Measurements from ENCODE around the gene TRIM54. TPM values are rescaled to one million over a fixed set of nuclear protein-coding genes. Genes with fewer than 3 reads are reported as not detected.

The TRIM54 gene
- total and polyA plus RNA-seq, 2 donors (not counting 3 experiments of a cell fraction or from before 2014, with no cell fraction given) = 0.51 to 1.7 TPM

GRCh38 chr2:27261926-27262298 lies 20.3 kb upstream of the TRIM54 start:
- BruUV-seq (replicated peaks) = no TSS peak
- no peaks in the 10 kb centered on the region for H3K9me1 ChIP-seq (replicated peaks; ENCODE audit: control insufficient read depth, extremely low read depth, insufficient read depth, low read length)
- CTCF ChIA-PET = interaction anchor here (1.2 to 6.9 kb wide), 6 partner anchors 12 to 41 kb away, joined by 4 to 143 read pairs (median 15); partner anchors contain the start of gene TRIM54
- H3K27me3 ChIP-seq (ENCODE audit: control insufficient read depth in 2 of 2, insufficient read depth in 2 of 2, low read length in 2 of 2) = peaks cover 15 to 38% of the 10 kb centered on the region in 2 experiments
- POLR2A ChIA-PET = no interaction called here
- H3K4me1 ChIP-seq (ENCODE audit: control insufficient read depth, extremely low read depth, insufficient read depth, low read length) = peaks cover 22% of the 10 kb centered on the region
- intact Hi-C loops (cut with micrococcal nuclease) = no loop called here
- H3K79me2 ChIP-seq (ENCODE audit: control insufficient read depth, insufficient read depth, low read length) = no peaks in the 10 kb centered on the region
- H4K20me1 ChIP-seq (replicated peaks; ENCODE audit: control insufficient read depth, extremely low read depth, insufficient read depth, low read length) = no peaks in the 10 kb centered on the region
- H3K4me2 ChIP-seq (ENCODE audit: insufficient read depth, low read length) = peak overlapping the region; percentile 10
- no peak overlapping the region for H2AFZ ChIP-seq (ENCODE audit: low read depth, low read length)
- no peak for FAIRE-seq
- H3K27ac ChIP-seq (ENCODE audit: insufficient read depth, low read depth, low read length) = no peak overlapping the region
- peak overlapping the region; percentile 24 for H3K9ac ChIP-seq (replicated peaks; ENCODE audit: extremely low read depth, insufficient read depth, low read length)
- TF ChIP-seq MYC (IDR thresholded peaks at IDR 0.05; ENCODE audit: low read depth, low read length) = no peak
- TF ChIP-seq EZH2 (IDR thresholded peaks at IDR 0.05; ENCODE audit: borderline replicate concordance, low read depth, low read length, severe bottlenecking) = peak; percentile 68
- peaks cover 0 to 6% of the 10 kb centered on the region in 2 experiments for H3K36me3 ChIP-seq (ENCODE audit: control insufficient read depth in 2 of 2, extremely low read depth in 1 of 2, insufficient read depth in 2 of 2, low read length in 2 of 2)
- peak overlapping the region in 2 of 3 experiments; percentile 33 to 82 for H3K4me3 ChIP-seq (replicated peaks in 1 of 3; ENCODE audit: insufficient read depth in 1 of 3, low read depth in 1 of 3, low read length in 3 of 3)
- no peaks in the 10 kb centered on the region for H3K9me3 ChIP-seq (replicated peaks; ENCODE audit: control insufficient read depth, insufficient read depth, low read length)
- no peak for DNase-seq (ENCODE audit: low read depth, low spot score)
- dilution Hi-C loops (cut with MboI; ENCODE audit: extremely low pct_ligation_motif_present, low sequenced_read_pairs) = no loop called here

- peak within 1 kb of the TSS; percentile 23 to 82 (median 58) for H3K4me3 ChIP-seq (replicated peaks in 1 of 3; ENCODE audit: insufficient read depth in 1 of 3, low read depth in 1 of 3, low read length in 3 of 3)
- BruUV-seq (replicated peaks) = no TSS peak
- no peaks in the 10 kb centered on the region for H3K9me3 ChIP-seq (replicated peaks; ENCODE audit: control insufficient read depth, insufficient read depth, low read length)
- peak within 1 kb of the TSS; percentile 70 for H2AFZ ChIP-seq (ENCODE audit: low read depth, low read length)
- peaks cover 0 to 4% of the 10 kb centered on the region in 2 experiments for H3K36me3 ChIP-seq (ENCODE audit: control insufficient read depth in 2 of 2, extremely low read depth in 1 of 2, insufficient read depth in 2 of 2, low read length in 2 of 2)
- intact Hi-C loops (cut with micrococcal nuclease) (no loop called here), dilution Hi-C loops (cut with MboI; ENCODE audit: extremely low pct_ligation_motif_present, low sequenced_read_pairs) (no loop called here)
- H3K27ac ChIP-seq (ENCODE audit: insufficient read depth, low read depth, low read length) = no peak within 1 kb of the TSS
- H4K20me1 ChIP-seq (replicated peaks; ENCODE audit: control insufficient read depth, extremely low read depth, insufficient read depth, low read length) = no peaks in the 10 kb centered on the region
- CTCF ChIA-PET = interaction anchor here (0.8 to 6.9 kb wide), 10 partner anchors 9 to 93 kb away, joined by 3 to 143 read pairs (median 4); partner anchors contain the start of gene TRIM54
- H3K4me1 ChIP-seq (ENCODE audit: control insufficient read depth, extremely low read depth, insufficient read depth, low read length) = peaks cover 22% of the 10 kb centered on the region
- TF ChIP-seq MYC (IDR thresholded peaks at IDR 0.05; ENCODE audit: low read depth, low read length) (no peak), POLR2AphosphoS5 (IDR thresholded peaks at IDR 0.05; ENCODE audit: insufficient read depth, low read depth, low read length) (peak; percentile 49), GATA2 (IDR thresholded peaks at IDR 0.05; ENCODE audit: insufficient read depth, insufficient read length, low read depth, low read length) (no peak), JUN (IDR thresholded peaks at IDR 0.05; ENCODE audit: borderline replicate concordance, insufficient read depth, insufficient read length, low read depth) (no peak), CTCF (IDR thresholded peaks at IDR 0.05; ENCODE audit: extremely low read depth in 1 of 2, insufficient read depth in 1 of 2, low read depth in 1 of 2, low read length in 2 of 2) (peak in 1 of 2 donors; percentile 1), FOS (IDR thresholded peaks at IDR 0.05; ENCODE audit: borderline replicate concordance, insufficient read depth, low read length) (no peak), MAX (IDR thresholded peaks at IDR 0.05; ENCODE audit: insufficient read depth, insufficient read length) (no peak), EZH2 (IDR thresholded peaks at IDR 0.05; ENCODE audit: borderline replicate concordance, low read depth, low read length, severe bottlenecking) (peak; percentile 32), POLR2A (IDR thresholded peaks at IDR 0.05; ENCODE audit: low read depth, low read length) (no peak)
- DNase-seq (ENCODE audit: low read depth, low spot score) (peak; percentile 62), FAIRE-seq (peak; percentile 63)
- no peaks in the 10 kb centered on the region for H3K9me1 ChIP-seq (replicated peaks; ENCODE audit: control insufficient read depth, extremely low read depth, insufficient read depth, low read length)
- peak within 1 kb of the TSS; percentile 77 for H3K4me2 ChIP-seq (ENCODE audit: insufficient read depth, low read length)
- peak within 1 kb of the TSS; percentile 24 for H3K9ac ChIP-seq (replicated peaks; ENCODE audit: extremely low read depth, insufficient read depth, low read length)
- POLR2A ChIA-PET = interaction anchor here (0.6 kb wide), 1 partner anchor 1632 kb away, joined by 3 read pairs; the partner anchor contains the start of gene WDR43
- H3K79me2 ChIP-seq (ENCODE audit: control insufficient read depth, insufficient read depth, low read length) = no peaks in the 10 kb centered on the region
- H3K27me3 ChIP-seq (ENCODE audit: control insufficient read depth in 2 of 2, insufficient read depth in 2 of 2, low read length in 2 of 2) = peaks cover 15 to 38% of the 10 kb centered on the region in 2 experiments
Measured at GRCh38 chr2:27262379-27263286, 19.6 kb upstream of the TRIM54 start, which contains the start of gene SLC30A3. Gene SLC30A3, minus strand, starts transcription at chr2:27263047. Its CDS starts 141 bp downstream, at chr2:27262906.
